Activated CD4-positive, alpha-beta T cell treated with anti-CD3 and anti-CD28 coated beads, Interleukin-2, Interleukin-6, amounts not matched to agents 100 ng/mL and 50 ng/mL, durations not matched to agents 16 hours and 8 hours (primary cell): Measurements from ENCODE around the gene PTOV1.

Source experiments
- DNase-seq: peaks from one replicate; pipeline ENCODE4 v3.0.0-alpha.2; 2020

Gene PTOV1

DNA sequence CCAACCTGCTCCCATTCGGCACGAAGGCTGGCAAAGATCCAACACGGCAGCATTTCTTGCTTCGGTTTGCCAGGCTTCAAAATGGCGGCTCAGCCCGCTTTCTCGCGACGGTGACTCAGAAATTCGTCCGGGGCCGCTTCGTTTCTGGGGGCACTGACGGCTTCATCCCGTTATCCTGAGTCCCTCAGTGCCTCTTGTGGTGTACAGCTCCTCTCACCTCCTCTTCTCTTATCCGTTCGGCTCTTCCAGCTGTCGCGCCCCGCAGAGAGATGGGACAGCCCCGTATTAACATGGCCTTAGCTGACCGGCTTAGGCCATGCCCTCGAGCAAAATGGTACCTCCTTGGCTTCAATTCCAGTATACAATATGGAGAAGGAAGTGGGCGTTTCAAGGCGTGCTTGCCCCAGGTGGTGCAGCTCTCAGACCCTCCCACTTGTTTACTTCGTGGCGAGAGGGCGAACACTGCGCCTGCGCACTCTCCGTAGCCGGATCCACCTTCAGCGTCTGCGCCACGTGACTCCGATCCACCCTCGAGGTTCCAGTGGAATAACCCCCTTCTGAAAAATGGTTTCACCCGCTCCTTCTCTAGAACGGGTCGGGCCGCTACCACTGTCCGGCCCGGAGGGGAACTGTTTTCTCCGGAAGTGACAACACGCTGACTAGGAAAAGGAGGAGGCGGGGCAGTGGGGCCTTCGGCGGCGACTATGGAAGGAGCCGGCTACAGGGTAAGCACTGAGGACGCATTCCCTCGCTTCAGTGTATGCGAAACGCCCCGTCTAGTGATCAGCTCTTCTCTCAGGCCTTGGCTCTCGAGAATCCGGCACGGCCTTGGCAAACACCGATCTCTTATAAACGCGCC, 26.3 kb downstream of the PTOV1 start, which contains the start of the genes AKT1S1 and TBC1D17:
Gene AKT1S1 (minus strand): TSS at position 336 of the 859 bp plus-strand sequence. CDS start 4,060 bp downstream, outside the sequence.
Gene TBC1D17 (plus strand): TSS at position 683 of the 859 bp plus-strand sequence. CDS start 22 bp downstream, at position 705.
- DNase-seq, result peak; percentile 99

DNA sequence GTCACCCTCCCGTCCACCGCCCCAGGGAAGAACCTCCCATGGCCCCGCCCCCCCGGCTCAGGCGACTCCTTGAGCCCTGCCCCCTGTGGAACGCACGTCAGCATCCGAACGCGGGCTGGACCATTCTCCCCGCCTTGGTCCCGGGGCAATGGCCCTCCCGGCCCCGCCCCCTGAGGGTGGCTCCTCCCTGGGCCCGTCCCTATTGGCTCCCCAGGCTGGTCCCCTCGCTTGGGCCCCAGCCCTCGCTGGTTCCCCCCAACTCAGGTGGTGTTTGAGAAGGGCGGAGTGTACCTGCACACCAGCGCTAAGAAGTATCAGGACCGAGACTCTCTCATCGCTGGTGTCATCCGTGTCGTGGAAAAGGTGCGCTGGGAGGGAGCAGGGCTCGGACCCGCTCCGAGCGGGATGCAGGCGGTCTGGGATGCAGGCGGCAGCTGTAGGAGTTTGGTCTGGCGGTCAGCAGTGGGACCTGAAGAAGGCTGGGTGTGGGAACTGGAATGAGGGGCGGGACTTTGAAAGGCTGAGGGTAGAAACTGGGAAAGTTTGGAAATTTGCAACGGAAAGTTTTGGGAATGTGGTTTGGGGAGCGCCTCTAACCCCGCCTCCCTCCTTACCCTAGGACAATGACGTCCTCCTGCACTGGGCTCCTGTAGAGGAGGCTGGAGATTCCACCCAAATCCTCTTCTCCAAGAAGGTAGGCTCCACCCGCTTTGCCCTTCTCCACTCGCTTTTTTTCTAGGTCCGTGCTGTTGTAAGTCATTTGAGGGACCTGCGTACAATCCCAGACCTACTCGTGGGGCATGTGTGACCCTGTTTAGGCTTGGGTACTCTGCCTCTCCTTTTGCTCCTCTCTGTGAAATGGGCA, 27.2 kb downstream of the PTOV1 start:
- peak; percentile 99 for DNase-seq

DNA sequence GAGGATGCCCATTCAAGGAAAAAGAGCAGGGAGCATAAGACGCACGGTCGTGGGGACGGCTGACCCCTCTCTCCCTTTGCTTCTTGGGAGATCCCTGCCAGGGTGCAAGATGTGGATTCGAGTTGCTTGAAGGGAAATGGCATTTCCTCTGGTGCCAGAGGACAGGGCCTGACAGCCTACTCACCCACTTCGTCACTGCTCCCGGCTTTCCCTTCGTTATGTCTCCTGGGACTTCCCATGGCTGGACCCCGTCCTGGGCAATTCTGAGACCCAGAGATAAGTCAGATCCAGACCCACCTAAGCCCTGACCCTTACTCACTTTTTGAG, 27.7 kb downstream of the PTOV1 start:
- no peak for DNase-seq

DNA sequence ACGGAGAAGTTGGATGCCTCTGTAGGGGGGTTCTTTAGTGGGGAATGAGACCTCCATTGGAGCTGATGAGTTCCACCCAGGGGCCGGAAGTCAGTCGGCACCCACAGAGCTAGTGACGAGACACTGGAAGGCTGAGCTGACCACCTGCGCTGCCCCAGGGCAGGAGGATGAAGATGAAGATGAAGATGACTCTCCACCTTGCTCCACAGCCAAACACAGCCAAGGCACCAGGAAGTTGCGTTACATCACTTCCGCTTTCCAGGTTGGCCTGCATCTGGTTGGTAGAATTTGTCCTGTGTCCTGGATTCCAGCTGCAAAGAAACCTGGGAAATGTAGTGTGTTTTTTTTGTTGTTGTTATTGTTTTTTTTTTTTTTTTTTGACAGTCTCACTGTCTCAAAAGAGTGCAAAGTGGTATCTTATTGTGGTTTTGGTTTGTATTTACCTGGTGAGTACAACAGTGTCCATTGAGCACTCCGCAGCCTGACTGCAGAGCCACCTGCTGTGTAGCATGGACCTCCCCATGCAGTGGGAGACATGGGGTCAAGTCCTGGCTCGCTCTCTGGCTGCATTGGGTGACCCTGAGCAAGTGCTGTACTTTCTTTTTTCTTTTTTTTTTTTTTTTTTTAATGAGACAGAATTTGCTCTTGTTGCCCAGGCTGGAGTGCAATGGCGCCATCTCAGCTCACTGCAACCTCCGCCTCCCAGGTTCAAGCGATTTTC, 28.4 kb downstream of the PTOV1 start:
- peak; percentile 49 for DNase-seq

- no peak for DNase-seq
These were observed 29.4 kb downstream of the PTOV1 start for GRCh38 chr19:49880162-49880869.

DNA sequence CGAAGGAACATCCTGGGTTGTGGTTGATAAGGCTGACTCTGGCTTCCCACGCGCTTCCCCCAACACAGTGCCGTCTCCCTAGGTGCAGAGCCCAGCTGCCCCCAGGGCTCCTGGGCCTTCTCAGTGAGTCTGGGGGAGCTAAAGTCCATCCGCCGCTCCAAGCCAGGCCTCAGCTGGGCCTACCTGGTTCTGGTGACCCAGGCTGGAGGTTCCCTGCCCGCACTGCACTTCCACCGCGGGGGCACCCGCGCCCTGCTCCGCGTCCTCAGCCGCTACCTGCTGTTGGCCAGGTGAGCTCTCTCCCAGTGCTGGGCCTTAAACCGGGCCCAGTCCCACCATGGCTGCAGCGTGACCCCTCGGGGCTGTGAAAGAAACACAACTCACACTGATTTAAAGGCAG, 30.2 kb downstream of the PTOV1 start:
- DNase-seq, result no peak

GRCh38 chr19:49881672-49882394, 30.9 kb downstream of the PTOV1 start:
- no peak for DNase-seq

DNA sequence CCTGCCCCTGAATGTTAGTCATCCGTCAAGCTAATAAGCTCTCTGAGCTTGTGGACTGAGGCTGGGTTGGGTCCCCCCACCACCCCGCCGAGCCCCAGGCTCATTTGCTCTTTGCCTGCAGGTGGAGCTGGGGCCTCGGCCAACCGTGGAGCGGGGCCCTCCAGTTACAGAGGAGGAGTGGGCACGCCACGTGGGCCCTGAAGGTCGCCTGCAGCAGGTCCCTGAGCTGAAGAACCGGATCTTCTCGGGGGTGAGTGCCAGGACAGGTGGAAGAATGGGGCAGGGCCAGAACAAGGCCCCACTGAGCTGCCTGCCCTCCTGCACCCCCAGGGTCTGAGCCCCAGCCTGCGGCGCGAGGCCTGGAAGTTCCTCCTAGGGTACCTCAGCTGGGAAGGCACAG, 31.7 kb downstream of the PTOV1 start:
- no peak for DNase-seq

- no peak for DNase-seq
These were observed 32.1 kb downstream of the PTOV1 start for GRCh38 chr19:49883094-49883493.

GRCh38 chr19:49884109-49884508, 33.1 kb downstream of the PTOV1 start:
- no peak for DNase-seq

- DNase-seq, result no peak
These were observed 33.8 kb downstream of the PTOV1 start for GRCh38 chr19:49884760-49885159.

DNA sequence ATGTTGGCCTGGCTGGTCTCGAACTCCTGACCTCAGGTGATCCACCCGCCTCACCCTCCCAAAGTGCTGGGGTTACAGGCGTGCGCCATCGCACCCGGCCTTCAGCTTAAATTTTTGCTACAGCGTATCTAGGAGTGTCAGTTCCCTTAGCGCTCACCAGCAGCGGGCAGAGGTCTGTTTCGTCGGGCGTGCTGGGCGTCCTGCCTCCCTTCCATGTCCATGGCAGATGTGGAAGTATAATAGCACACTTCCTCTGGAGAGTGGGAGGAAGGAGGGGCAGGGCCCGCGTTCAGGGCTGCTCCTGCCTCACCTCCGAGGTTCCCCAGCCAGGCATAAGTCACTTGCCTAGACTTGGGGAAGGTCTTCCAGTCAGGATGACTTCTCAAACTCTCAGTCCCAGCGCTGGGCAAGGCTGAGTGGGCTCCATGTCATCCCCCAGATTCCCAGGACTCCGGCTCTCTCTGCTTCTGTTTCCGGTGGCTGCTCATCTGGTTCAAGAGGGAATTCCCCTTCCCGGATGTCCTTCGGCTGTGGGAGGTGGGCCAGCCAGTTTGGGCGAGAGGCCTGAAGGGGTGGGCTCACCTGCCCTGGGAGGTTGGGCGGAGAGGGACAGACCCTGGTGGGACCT, 36.2 kb downstream of the PTOV1 start:
- DNase-seq, result no peak

- DNase-seq, result no peak
These were observed 36.9 kb downstream of the PTOV1 start for GRCh38 chr19:49887665-49888509.

GRCh38 chr19:49888510-49888824, 37.5 kb downstream of the PTOV1 start:
- DNase-seq, result no peak

- DNase-seq, result no peak
These were observed 38.2 kb downstream of the PTOV1 start for GRCh38 chr19:49889038-49889686.

DNA sequence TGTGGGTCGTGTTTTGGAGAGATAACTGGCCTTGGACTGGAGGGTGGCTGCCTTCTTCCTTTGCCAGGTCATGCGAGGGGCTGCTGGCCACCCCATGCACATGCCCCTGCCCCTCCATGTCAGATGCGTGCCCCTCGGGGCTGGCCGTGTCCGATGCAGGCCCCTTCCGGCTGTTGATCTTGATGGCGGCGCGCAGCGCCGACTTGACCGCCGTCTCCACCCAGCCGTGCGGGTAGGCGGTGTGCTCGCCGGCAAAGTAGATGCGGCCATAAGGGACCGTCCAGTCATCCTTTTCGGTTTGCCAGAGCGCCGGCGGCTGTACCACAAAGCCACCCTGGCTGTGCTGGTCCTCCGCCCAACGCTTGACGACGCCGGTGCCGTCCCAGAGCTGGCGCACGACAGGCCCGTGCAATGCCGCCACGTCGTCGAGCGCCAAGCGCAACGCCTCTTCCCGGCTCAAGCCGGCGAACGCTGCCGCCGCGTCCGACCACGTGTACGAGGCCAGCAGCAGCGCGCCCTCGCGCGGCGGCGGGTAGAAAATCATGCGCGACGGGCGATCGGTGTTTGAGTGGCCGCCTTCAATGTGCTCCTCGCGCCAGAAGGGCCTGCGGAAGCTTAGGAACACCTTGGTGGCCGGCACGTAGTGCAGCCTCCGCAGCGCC, 38.9 kb downstream of the PTOV1 start:
- peak; percentile 88 for DNase-seq

DNA sequence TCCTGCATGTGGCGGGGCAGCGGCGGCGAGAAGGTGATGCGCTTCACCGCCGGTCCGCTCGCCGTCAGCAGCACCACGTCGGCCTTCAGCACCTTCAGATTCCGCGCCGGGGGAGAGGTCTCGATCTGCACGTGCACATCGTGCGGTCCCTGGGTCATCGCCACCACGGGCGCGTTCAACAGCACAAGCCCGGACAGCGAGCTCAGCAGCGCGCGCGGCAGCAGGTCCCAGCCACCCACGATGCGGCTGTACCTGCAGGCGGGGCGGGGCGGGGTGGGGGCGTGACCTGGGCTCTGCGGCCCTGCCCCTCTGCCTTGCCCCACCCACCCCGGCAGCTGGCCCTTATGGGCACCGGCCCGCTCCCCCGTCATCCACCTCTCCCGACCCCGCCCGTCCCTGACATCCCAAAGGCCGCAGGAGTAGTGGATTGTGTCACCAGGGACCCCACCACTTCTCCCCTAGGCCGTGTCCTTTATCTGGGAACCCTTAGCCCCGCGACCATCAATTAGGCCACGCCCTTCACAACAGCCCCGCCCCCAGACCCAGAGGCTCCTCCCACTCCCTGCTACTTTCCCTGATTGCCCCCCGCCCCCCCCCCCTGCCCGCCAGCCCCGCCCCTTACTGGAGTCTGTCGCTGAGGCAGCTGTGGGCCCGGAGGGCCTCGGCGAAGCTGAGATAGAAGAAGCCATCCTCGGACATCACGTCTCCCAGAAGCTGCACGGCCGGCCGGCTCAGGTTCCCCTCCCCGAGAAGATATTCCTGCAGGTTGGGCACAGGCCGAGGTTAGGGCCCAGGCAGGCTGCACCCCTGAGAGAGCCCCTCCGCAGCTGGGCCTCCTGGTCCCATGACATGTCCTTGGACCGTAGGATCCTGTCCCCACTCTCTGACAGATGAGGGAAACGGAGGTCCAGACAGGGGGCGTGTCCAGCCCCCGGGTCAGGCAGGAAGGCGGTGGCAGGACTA, 39.7 kb downstream of the PTOV1 start:
- DNase-seq, result peak; percentile 59

DNA sequence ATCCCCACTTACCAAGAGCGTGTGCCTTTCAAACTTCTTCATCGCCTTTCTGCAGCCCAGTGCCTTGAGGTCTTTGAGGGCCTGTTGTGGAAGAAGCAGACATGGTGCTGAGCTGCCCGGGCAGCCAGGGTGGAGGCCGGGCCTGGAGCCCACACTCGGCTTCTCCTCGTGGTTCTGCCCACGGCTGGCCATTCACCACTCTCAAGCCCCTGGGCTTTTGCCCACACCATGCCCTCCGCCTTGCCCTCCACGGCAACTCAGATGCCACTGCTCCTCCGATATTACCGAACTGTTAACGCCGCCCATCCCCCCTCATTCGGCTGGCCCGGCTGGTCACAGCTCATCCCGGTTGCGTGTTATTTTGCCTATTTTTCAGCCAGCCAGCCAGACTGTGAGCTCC, 40.4 kb downstream of the PTOV1 start:
- DNase-seq, result no peak
